ENCODE data around the gene PPP2R3B.

GRCh38 chrX:311156-312129, 75.3 kb downstream of the PPP2R3B start:
- TF ChIP-seq CTCF (IDR thresholded peaks at IDR 0.05; ENCODE audit: low read depth, low read length) = no peak
- TF ChIP-seq EZH2phosphoT487 (IDR thresholded peaks at IDR 0.05; ENCODE audit: low read depth) = no peak
